A673 (cell line): ENCODE results near the gene TRIM65. TPM values are rescaled to one million over a fixed set of nuclear protein-coding genes. Genes with fewer than 3 reads are reported as not detected.

Experiments used
- BruUV-seq: library from RNA; stranded (reverse); fragments of 400-500 nt; replicated peaks from 2 replicates; lab custom pipeline; 2021; lab: Mats Ljungman, UMichigan
- CTCF ChIA-PET: fragments of 300-600 bp; sonication (Branson Sonifier 250); formaldehyde crosslinking; loops from one replicate; lab custom pipeline; 2022; ENCODE audit warnings: antibody characterized with exemption; lab: Charles Lee
- POLR2A ChIA-PET: fragments of 300-600 bp; sonication (Branson Sonifier 250); formaldehyde crosslinking; loops from one replicate; lab custom pipeline; 2022; ENCODE audit warnings: antibody characterized with exemption; ENCODE audit not compliant: low non-redundant PET; lab: Charles Lee
- DNase-seq: peaks from one replicate; pipeline ENCODE4 v3.0.0-alpha.2; 2015; ENCODE audit warnings: low spot score
- H3K27ac ChIP-seq: fragments of 200-600 bp; sonication (generic); 2 replicates; pipeline ENCODE4 v1.5.1; 2016; ENCODE audit warnings: mixed run types, low read depth, mild to moderate bottlenecking, mixed read lengths, antibody characterized with exemption, low read length; ENCODE audit not compliant: poor library complexity, severe bottlenecking
- H3K27me3 ChIP-seq: fragments of 200-600 bp; sonication (generic); replicated peaks from 2 replicates; pipeline ENCODE4 v1.6.1; 2017; ENCODE audit warnings: mixed run types, low read depth, mild to moderate bottlenecking, mixed read lengths, antibody characterized with exemption, low read length; ENCODE audit not compliant: insufficient read depth, poor library complexity
- H3K36me3 ChIP-seq: fragments of 200-600 bp; sonication (generic); 2 replicates; pipeline ENCODE4 v1.6.1; 2016; ENCODE audit warnings: mixed run types, mild to moderate bottlenecking, mixed read lengths, antibody characterized with exemption, low read length; ENCODE audit not compliant: insufficient read depth, poor library complexity, severe bottlenecking
- H3K4me1 ChIP-seq: fragments of 200-600 bp; sonication (generic); 2 replicates; pipeline ENCODE4 v1.6.1; 2017; ENCODE audit warnings: mixed run types, mild to moderate bottlenecking, mixed read lengths, antibody characterized with exemption, low read length; ENCODE audit not compliant: insufficient read depth, poor library complexity, severe bottlenecking
- H3K4me3 ChIP-seq: fragments of 200-600 bp; sonication (generic); 2 replicates; pipeline ENCODE4 v1.5.1; 2016; ENCODE audit warnings: low read depth, mixed run types, mild to moderate bottlenecking, mixed read lengths, low read length; ENCODE audit not compliant: poor library complexity, severe bottlenecking
- H3K9me3 ChIP-seq: fragments of 200-600 bp; sonication (generic); 2 replicates; pipeline ENCODE4 v1.6.1; 2016; ENCODE audit warnings: mixed run types, low read depth, mild to moderate bottlenecking, mixed read lengths, antibody characterized with exemption, low read length; ENCODE audit not compliant: poor library complexity, severe bottlenecking
- CTCF ChIP-seq: fragments of 300-800, 200-600 bp; sonication (generic); conservative IDR thresholded peaks from 2 replicates; pipeline ENCODE4 v1.5.1; 2017; ENCODE audit warnings: low read depth, mild to moderate bottlenecking, antibody characterized with exemption, low read length, moderate library complexity, mixed read lengths
- EZH2 ChIP-seq: fragments of 200-600 bp; sonication (generic); IDR thresholded peaks from 2 replicates; pipeline ENCODE4 v1.6.1; 2017; ENCODE audit warnings: borderline replicate concordance, low read depth, mild to moderate bottlenecking, mixed read lengths, antibody characterized with exemption, low read length; ENCODE audit not compliant: poor library complexity, severe bottlenecking
- intact Hi-C: fragments of 100-400 bp; cut with micrococcal nuclease; formaldehyde crosslinking; loops from one replicate; pipeline ENCODE4 v1.10.0; 2022; ENCODE audit not compliant: unreplicated experiment
- total RNA-seq: library from RNA; stranded (reverse); gene quantifications from 2 replicates; pipeline ENCODE4 v1.2.3, GENCODE V29; 2021

TRIM65 gene
- total RNA-seq, 1 experiment from 2014 or later, result 47.9 TPM

GRCh38 chr17:75899767-75900468 is 3.2 kb upstream of the TRIM65 start:
- ChIA-PET POLR2A (no interaction called here), CTCF (no interaction called here)
- Histone ChIP-seq H3K27ac (no peak overlapping the region), H3K36me3 (peaks cover 36% of the 10 kb centered on the region), H3K9me3 (no peaks in the 10 kb centered on the region), H3K4me1 (peaks cover 24% of the 10 kb centered on the region), H3K4me3 (no peak overlapping the region), H3K27me3 (no peaks in the 10 kb centered on the region)
- no TSS peak for BruUV-seq
- intact Hi-C loops, result no loop called here
- DNase-seq, result no peak
- TF ChIP-seq EZH2 (no peak), CTCF (no peak)

- ChIA-PET POLR2A (no interaction called here), CTCF (no interaction called here)
- no peaks in the 10 kb centered on the region for H3K9me3 ChIP-seq
- H3K36me3 ChIP-seq, result peaks cover 36% of the 10 kb centered on the region
- no peak overlapping the region for H3K4me3 ChIP-seq
- H3K27me3 ChIP-seq, result no peaks in the 10 kb centered on the region
- intact Hi-C loops, result no loop called here
- no peak for DNase-seq
- TF ChIP-seq EZH2 (no peak), CTCF (no peak)
- peaks cover 26% of the 10 kb centered on the region for H3K4me1 ChIP-seq
- no peak overlapping the region for H3K27ac ChIP-seq
- no TSS peak for BruUV-seq
Observed at GRCh38 chr17:75899353-75899752, 2.6 kb upstream of the TRIM65 start.

- no TSS peak for BruUV-seq
Observed at GRCh38 chr17:75898791-75899190, 2.0 kb upstream of the TRIM65 start.

More at GRCh38 chr17:75898791-75899190, 2.0 kb upstream of the TRIM65 start:
- Histone ChIP-seq H3K4me1 (peaks cover 22% of the 10 kb centered on the region), H3K9me3 (no peaks in the 10 kb centered on the region), H3K27ac (no peak overlapping the region), H3K36me3 (peaks cover 36% of the 10 kb centered on the region), H3K4me3 (no peak overlapping the region), H3K27me3 (no peaks in the 10 kb centered on the region)
- ChIA-PET POLR2A (interaction anchor here (0.6 kb wide), 1 partner anchor 1165 kb away, joined by 7 read pairs; no protein-coding TSS in a partner anchor), CTCF (no interaction called here)
- intact Hi-C loops, result no loop called here
- TF ChIP-seq CTCF, result no peak
- TF ChIP-seq EZH2, result no peak
- no peak for DNase-seq
